GM23338 (cell line): ENCODE results near the gene HOXB4. TPM values are rescaled to one million over a fixed set of nuclear protein-coding genes. Genes with fewer than 3 reads are reported as not detected.
A peak's percentile ranks its signal among the peaks of the same experiment; 100 is the strongest.

Source experiments
- ATAC-seq: fragments of 200-7000 bp; cut with Tn5 transposase; 3 replicates; pipeline ENCODE4 v1.9.1; 2020
- DNase-seq: peaks from one replicate; pipeline ENCODE4 v3.0.0-alpha.2; 2015; ENCODE audit warnings: low spot score
- H2AFZ ChIP-seq: fragments of 200-600 bp; sonication (generic); 2 replicates; pipeline ENCODE4 v1.8.0; 2016; ENCODE audit warnings: antibody characterized with exemption, mild to moderate bottlenecking, moderate library complexity
- H3F3A ChIP-seq: fragments of 200-600 bp; sonication (generic); replicated peaks from 2 replicates; pipeline ENCODE4 v1.8.0; 2017; ENCODE audit warnings: antibody characterized with exemption, mixed run types, low read depth
- H3K27ac ChIP-seq: fragments of 200-600 bp; sonication (generic); 2 replicates; pipeline ENCODE4 v1.6.1; 2016; ENCODE audit warnings: low read depth
- H3K27me3 ChIP-seq: fragments of 200-600 bp; sonication (generic); 2 replicates; pipeline ENCODE4 v1.8.0; 2016; ENCODE audit warnings: mild to moderate bottlenecking, mixed run types, moderate library complexity; ENCODE audit not compliant: insufficient read depth
- H3K36me3 ChIP-seq: fragments of 200-600 bp; sonication (generic); 2 replicates; pipeline ENCODE4 v1.8.0; 2016; ENCODE audit warnings: mild to moderate bottlenecking; ENCODE audit not compliant: insufficient read depth
- H3K4me1 ChIP-seq: fragments of 200-600 bp; sonication (generic); 2 replicates; pipeline ENCODE4 v1.8.0; 2016; ENCODE audit warnings: mild to moderate bottlenecking, moderate library complexity; ENCODE audit not compliant: insufficient read depth
- H3K4me2 ChIP-seq: fragments of 200-600 bp; sonication (generic); 2 replicates; pipeline ENCODE4 v1.7.1; 2017; ENCODE audit warnings: mixed run types
- H3K4me3 ChIP-seq: fragments of 200-600 bp; sonication (generic); 2 replicates; pipeline ENCODE4 v1.6.1; 2016; ENCODE audit warnings: mixed run types
- H3K79me2 ChIP-seq: fragments of 200-600 bp; sonication (generic); replicated peaks from 2 replicates; pipeline ENCODE4 v1.8.0; 2017; ENCODE audit warnings: mild to moderate bottlenecking; ENCODE audit not compliant: insufficient read depth
- H3K9me2 ChIP-seq: fragments of 200-600 bp; sonication (generic); 2 replicates; pipeline ENCODE4 v1.8.0; 2017; ENCODE audit not compliant: insufficient read depth
- H4K20me1 ChIP-seq: fragments of 200-600 bp; sonication (generic); replicated peaks from 2 replicates; pipeline ENCODE4 v1.8.0; 2017; ENCODE audit warnings: mild to moderate bottlenecking; ENCODE audit not compliant: insufficient read depth
- H3K27ac Mint-ChIP-seq: 2 replicates; pipeline ENCODE4 v1.8.0; 2020; ENCODE audit warnings: inconsistent platforms, mild to moderate bottlenecking, moderate library complexity, mixed read lengths
- H3K27me3 Mint-ChIP-seq: 3 replicates; pipeline ENCODE4 v1.8.0; 2022; ENCODE audit warnings: low read depth, mild to moderate bottlenecking, moderate library complexity, mixed read lengths, inconsistent platforms; ENCODE audit not compliant: insufficient read depth, poor library complexity
- H3K36me3 Mint-ChIP-seq: 3 replicates; pipeline ENCODE4 v1.8.0; 2021; ENCODE audit warnings: low read depth, mild to moderate bottlenecking, inconsistent platforms, moderate library complexity, mixed read lengths
- H3K4me1 Mint-ChIP-seq: 3 replicates; pipeline ENCODE4 v1.8.0; 2020; ENCODE audit warnings: mild to moderate bottlenecking, inconsistent platforms, mixed read lengths
- H3K4me3 Mint-ChIP-seq: 3 replicates; pipeline ENCODE4 v1.8.0; 2021; ENCODE audit warnings: moderate library complexity, mild to moderate bottlenecking, inconsistent platforms, mixed read lengths
- H3K9me3 Mint-ChIP-seq: 3 replicates; pipeline ENCODE4 v1.8.0; 2020; ENCODE audit warnings: moderate library complexity, mild to moderate bottlenecking, inconsistent platforms, mixed read lengths
- CREB1 ChIP-seq: fragments of 250-450 bp; sonication (Bioruptor Pico); IDR thresholded peaks from 2 replicates; pipeline ENCODE4 v1.5.0; 2020; ENCODE audit warnings: low read depth, mild to moderate bottlenecking, moderate library complexity
- EZH2 ChIP-seq: fragments of 200-600 bp; sonication (generic); IDR thresholded peaks from one replicate; pipeline ENCODE4 v1.8.0; 2017; ENCODE audit warnings: antibody characterized with exemption, mild to moderate bottlenecking, low read depth; ENCODE audit not compliant: unreplicated experiment
- JUNB ChIP-seq: IDR thresholded peaks from one replicate; pipeline ENCODE4 v1.6.1; 2016; ENCODE audit warnings: antibody characterized with exemption; ENCODE audit not compliant: unreplicated experiment
- NANOG ChIP-seq: IDR thresholded peaks from 2 replicates; pipeline ENCODE4 v1.6.1; 2016; ENCODE audit warnings: antibody characterized with exemption, borderline replicate concordance
- POLR2AphosphoS5 ChIP-seq: IDR thresholded peaks from 2 replicates; pipeline ENCODE4 v1.6.1; 2016; ENCODE audit warnings: antibody characterized with exemption, low read depth
- STAT1 ChIP-seq: IDR thresholded peaks from one replicate; pipeline ENCODE4 v1.6.1; 2016; ENCODE audit warnings: antibody characterized with exemption; ENCODE audit not compliant: unreplicated experiment
- ZNF114 ChIP-seq: fragments of 250-450 bp; sonication (Bioruptor Pico); IDR thresholded peaks from 2 replicates; pipeline ENCODE4 v1.5.0; 2020; ENCODE audit warnings: mild to moderate bottlenecking, moderate library complexity
- ZNF331 ChIP-seq: fragments of 250-450 bp; sonication (Bioruptor Pico); IDR thresholded peaks from 2 replicates; pipeline ENCODE4 v1.5.0; 2020; ENCODE audit warnings: low read depth, mild to moderate bottlenecking, moderate library complexity
- polyA plus RNA-seq: library from polyadenylated mRNA; unstranded; fragments of >200 nt; fragmentation: Nextera tagmentation; extraction: Ambion mirVana; gene quantifications from 2 replicates; pipeline ENCODE4 v1.2.1, GENCODE V29; 2016
- total RNA-seq: library from RNA; depleted of rRNA; stranded (reverse); fragments of >200 nt; shearing (Covaris generic); gene quantifications from 2 replicates; pipeline ENCODE4 v1.2.3, GENCODE V29; 2014
- TF ChIP-seq, protein P1 (sequence below): IDR thresholded peaks from one replicate; pipeline ENCODE4 v1.6.1; 2018; ENCODE audit warnings: antibody characterized with exemption; ENCODE audit not compliant: unreplicated experiment
- TF ChIP-seq, protein P2 (sequence below): fragments of 250-450 bp; sonication (Bioruptor Pico); IDR thresholded peaks from 2 replicates; pipeline ENCODE4 v1.5.0; 2020; ENCODE audit warnings: mild to moderate bottlenecking, moderate library complexity

The HOXB4 gene
- total and polyA plus RNA-seq, 2 experiments from 2014 or later: not detected

DNA sequence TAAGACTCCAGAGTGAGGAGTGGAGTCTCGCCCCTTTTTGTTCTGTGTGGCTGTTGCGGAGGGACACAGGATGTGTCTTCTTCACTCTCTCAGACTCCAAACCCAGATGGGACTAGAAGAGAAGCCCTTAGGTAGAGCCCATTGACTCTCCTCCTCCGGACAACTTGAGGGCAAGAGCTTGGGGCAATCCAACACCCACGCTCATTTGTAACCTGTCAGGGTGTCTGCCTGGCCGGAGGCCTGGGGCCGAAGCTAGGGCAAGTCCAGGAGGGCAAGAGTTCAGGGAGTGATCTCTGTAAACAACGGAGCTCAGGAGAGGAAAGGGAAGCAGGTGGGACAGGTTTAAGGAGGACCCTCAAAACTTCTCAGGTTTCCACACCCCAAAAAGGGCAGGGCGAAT is 45.9 kb downstream of the HOXB4 start (continued):
- TF ChIP-seq, protein P1, sequence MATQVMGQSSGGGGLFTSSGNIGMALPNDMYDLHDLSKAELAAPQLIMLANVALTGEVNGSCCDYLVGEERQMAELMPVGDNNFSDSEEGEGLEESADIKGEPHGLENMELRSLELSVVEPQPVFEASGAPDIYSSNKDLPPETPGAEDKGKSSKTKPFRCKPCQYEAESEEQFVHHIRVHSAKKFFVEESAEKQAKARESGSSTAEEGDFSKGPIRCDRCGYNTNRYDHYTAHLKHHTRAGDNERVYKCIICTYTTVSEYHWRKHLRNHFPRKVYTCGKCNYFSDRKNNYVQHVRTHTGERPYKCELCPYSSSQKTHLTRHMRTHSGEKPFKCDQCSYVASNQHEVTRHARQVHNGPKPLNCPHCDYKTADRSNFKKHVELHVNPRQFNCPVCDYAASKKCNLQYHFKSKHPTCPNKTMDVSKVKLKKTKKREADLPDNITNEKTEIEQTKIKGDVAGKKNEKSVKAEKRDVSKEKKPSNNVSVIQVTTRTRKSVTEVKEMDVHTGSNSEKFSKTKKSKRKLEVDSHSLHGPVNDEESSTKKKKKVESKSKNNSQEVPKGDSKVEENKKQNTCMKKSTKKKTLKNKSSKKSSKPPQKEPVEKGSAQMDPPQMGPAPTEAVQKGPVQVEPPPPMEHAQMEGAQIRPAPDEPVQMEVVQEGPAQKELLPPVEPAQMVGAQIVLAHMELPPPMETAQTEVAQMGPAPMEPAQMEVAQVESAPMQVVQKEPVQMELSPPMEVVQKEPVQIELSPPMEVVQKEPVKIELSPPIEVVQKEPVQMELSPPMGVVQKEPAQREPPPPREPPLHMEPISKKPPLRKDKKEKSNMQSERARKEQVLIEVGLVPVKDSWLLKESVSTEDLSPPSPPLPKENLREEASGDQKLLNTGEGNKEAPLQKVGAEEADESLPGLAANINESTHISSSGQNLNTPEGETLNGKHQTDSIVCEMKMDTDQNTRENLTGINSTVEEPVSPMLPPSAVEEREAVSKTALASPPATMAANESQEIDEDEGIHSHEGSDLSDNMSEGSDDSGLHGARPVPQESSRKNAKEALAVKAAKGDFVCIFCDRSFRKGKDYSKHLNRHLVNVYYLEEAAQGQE: no peak

DNA sequence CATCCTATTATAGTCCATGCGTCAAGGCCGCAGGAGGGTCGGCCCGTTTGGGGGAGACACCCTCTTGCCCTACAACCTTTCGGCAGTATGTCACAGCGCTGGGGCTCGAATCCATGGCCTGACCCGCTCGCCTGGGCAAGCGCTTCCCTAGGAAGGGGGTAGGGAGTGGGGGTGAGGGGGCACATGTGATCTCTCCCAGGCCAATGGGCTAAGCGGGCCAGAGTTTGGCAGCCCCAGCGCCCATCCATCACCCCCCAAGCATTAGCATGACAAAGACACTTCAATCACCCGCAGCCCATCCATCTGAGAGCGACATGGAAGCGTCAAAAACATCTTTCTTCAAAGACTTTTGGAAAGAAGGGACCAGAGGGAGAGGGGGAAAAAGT is 47.3 kb downstream of the HOXB4 start, which contains the start of gene HOXB1:
Gene HOXB1 (minus strand): TSS at position 125 of the 386 bp plus-strand sequence. CDS start 107 bp downstream, at position 18.
- Histone ChIP-seq H3K36me3 (no peaks in the 10 kb centered on the region), H2AFZ (no peak within 1 kb of the TSS), H3K4me3 (peak within 1 kb of the TSS; percentile 48), H4K20me1 (0 out of 2 replicates have a peak, but pooled peaks cover 4% of the 10 kb centered on the region), H3K4me1 (peaks cover 62% of the 10 kb centered on the region), H3K9me2 (no peaks in the 10 kb centered on the region), H3K27me3 (peaks cover 98% of the 10 kb centered on the region), H3K27ac (no peak within 1 kb of the TSS), H3F3A (peaks cover 28% of the 10 kb centered on the region), H3K4me2 (peak within 1 kb of the TSS; percentile 66), H3K79me2 (no peaks in the 10 kb centered on the region)
- H3K4me1 Mint-ChIP-seq: peaks cover 63% of the 10 kb centered on the region
- peaks cover 87% of the 10 kb centered on the region for H3K27me3 Mint-ChIP-seq
- H3K9me3 Mint-ChIP-seq: no peaks in the 10 kb centered on the region; the same call in 2 of the 3 replicates
- ATAC-seq: peak; percentile 48
- H3K36me3 Mint-ChIP-seq: no peaks in the 10 kb centered on the region
- H3K4me3 Mint-ChIP-seq: peak within 1 kb of the TSS; percentile 55
- H3K27ac Mint-ChIP-seq: no peak within 1 kb of the TSS
- DNase-seq: peak; percentile 87
- TF ChIP-seq EZH2 (no peak), ZNF114 (CRISPR knock-in tag) (no peak), NANOG (no peak), ZNF331 (no peak), JUNB (no peak), CREB1 (CRISPR knock-in tag) (no peak), POLR2AphosphoS5 (no peak), STAT1 (no peak)
- TF ChIP-seq, protein P1: no peak
- TF ChIP-seq, protein P2, sequence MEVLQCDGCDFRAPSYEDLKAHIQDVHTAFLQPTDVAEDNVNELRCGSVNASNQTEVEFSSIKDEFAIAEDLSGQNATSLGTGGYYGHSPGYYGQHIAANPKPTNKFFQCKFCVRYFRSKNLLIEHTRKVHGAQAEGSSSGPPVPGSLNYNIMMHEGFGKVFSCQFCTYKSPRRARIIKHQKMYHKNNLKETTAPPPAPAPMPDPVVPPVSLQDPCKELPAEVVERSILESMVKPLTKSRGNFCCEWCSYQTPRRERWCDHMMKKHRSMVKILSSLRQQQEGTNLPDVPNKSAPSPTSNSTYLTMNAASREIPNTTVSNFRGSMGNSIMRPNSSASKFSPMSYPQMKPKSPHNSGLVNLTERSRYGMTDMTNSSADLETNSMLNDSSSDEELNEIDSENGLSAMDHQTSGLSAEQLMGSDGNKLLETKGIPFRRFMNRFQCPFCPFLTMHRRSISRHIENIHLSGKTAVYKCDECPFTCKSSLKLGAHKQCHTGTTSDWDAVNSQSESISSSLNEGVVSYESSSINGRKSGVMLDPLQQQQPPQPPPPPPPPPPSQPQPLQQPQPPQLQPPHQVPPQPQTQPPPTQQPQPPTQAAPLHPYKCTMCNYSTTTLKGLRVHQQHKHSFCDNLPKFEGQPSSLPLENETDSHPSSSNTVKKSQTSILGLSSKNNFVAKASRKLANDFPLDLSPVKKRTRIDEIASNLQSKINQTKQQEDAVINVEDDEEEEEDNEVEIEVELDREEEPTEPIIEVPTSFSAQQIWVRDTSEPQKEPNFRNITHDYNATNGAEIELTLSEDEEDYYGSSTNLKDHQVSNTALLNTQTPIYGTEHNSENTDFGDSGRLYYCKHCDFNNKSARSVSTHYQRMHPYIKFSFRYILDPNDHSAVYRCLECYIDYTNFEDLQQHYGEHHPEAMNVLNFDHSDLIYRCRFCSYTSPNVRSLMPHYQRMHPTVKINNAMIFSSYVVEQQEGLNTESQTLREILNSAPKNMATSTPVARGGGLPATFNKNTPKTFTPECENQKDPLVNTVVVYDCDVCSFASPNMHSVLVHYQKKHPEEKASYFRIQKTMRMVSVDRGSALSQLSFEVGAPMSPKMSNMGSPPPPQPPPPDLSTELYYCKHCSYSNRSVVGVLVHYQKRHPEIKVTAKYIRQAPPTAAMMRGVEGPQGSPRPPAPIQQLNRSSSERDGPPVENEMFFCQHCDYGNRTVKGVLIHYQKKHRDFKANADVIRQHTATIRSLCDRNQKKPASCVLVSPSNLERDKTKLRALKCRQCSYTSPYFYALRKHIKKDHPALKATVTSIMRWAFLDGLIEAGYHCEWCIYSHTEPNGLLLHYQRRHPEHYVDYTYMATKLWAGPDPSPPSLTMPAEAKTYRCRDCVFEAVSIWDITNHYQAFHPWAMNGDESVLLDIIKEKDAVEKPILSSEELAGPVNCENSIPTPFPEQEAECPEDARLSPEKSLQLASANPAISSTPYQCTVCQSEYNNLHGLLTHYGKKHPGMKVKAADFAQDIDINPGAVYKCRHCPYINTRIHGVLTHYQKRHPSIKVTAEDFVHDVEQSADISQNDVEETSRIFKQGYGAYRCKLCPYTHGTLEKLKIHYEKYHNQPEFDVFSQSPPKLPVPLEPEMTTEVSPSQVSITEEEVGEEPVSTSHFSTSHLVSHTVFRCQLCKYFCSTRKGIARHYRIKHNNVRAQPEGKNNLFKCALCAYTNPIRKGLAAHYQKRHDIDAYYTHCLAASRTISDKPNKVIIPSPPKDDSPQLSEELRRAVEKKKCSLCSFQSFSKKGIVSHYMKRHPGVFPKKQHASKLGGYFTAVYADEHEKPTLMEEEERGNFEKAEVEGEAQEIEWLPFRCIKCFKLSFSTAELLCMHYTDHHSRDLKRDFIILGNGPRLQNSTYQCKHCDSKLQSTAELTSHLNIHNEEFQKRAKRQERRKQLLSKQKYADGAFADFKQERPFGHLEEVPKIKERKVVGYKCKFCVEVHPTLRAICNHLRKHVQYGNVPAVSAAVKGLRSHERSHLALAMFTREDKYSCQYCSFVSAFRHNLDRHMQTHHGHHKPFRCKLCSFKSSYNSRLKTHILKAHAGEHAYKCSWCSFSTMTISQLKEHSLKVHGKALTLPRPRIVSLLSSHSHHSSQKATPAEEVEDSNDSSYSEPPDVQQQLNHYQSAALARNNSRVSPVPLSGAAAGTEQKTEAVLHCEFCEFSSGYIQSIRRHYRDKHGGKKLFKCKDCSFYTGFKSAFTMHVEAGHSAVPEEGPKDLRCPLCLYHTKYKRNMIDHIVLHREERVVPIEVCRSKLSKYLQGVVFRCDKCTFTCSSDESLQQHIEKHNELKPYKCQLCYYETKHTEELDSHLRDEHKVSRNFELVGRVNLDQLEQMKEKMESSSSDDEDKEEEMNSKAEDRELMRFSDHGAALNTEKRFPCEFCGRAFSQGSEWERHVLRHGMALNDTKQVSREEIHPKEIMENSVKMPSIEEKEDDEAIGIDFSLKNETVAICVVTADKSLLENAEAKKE (CRISPR knock-in tag): no peak
